ENCODE measurements around the gene FBXL16.
"Not testable (repeated sequence)": the region's sequence is repeated elsewhere in the genome, so short reads cannot be mapped to it uniquely, and the experiment has no call there.

Gene FBXL16

DNA sequence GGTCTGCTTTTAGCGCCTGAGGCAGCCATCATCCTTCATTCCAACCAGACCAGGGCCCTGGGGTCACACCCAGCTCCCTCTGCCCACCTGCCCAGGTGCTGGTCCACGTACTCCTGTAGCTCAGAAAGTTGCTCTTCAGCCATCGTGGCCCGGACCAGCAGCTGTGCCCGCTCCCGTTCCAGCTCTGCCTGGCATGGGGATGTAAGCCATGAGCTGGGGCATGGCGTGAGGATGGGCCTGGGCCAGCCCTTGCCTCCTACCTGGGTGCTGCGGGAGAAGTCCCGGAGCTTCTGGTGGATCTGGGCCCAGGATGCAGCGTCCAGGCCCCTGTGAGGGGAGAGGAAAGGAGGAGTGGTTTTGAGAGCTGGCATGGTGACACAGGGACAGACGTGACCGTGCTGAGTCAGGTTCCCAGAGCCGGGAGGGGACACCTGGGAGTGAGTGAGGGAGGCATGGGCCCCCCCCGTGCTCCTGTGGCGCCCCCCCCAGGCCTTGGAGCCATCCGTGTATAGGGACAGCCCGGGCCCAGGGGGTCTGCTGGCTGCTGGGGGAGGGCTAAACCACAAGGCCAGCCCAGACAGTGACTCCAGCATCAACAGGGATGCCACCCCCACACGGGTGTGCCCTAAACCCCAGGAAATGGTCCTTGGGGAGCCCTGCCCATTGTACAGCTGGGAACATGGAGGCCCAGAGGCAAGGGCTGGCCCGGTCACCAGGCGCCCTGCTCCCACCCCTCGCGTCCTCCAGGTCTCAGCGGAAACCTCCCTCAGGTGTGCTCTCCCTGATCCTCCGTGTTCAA lies 17.4 kb upstream of the FBXL16 start:
- DNase-seq = no peak

DNA sequence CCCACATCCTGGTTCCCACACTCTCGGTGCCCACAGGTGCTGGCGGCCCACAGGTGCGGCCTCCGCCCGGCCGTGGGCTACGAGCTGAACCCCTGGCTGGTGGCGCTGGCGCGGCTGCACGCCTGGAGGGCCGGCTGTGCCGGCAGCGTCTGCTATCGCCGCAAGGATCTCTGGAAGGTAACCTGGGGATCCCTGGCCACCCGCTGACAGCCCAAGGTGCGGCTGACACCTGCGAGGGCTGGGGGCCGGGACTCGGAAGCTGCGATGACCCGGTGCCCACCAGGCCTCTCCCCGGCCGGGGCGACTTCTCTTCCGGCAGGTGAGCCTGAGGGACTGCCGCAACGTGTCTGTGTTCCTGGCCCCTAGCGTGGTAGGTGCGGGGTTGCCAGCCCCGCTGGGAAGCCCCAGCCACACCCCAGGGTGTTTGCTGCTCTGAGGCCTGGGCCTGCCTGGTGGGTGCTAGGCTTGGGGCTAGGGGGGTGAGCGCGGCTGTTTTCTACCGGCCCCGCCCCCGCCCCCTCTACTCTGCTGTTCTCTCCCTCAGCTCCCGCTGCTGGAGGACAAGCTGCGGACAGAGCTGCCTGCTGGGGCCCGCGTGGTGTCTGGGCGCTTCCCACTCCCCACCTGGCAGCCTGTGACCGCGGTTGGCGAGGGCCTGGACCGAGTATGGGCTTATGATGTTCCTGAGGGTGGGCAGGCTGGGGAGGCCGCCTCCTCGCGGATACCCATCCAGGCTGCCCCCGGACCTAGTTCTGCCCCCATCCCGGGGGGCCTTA lies 16.4 kb upstream of the FBXL16 start:
- DNase-seq = no peak

DNA sequence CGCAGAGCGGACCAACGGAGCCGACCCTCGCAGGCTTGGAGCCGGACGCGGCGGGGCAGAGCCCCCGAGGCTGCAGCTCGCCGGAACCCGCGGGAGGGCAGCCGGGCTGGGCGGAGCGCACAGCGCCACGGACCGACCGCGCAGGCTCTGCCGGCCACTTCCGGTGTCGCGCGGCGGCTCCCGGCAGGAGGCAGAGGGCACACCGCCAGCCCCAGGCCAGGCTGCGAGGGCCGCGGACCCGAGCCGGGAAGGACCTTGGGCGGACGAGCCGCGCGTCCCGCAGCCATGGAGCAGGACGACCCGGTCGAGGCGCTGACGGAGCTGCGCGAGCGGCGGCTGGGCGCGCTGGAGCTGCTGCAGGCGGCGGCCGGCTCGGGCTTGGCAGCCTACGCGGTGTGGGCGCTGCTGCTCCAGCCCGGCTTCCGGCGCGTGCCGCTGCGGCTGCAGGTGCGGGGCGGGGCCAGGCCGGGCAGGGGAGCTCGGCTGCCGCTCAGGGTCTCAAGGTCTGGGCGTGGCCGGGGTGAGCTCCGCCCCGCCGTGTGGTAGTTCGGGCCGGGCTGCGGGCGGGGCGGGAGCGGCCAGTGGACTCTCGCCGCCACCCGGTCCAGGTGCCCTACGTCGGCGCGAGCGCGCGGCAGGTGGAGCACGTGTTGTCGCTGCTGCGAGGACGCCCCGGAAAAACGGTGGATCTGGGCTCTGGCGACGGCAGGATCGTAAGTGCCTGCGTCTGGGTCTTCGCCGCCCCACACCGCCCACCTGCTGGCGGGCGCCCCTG lies 15.6 kb upstream of the FBXL16 start, which contains the start of gene ANTKMT:
ANTKMT (plus strand) TSS at position 157 of the 775 bp plus-strand sequence; CDS start at position 286, 129 bp downstream.
- peak; percentile 57 for DNase-seq

DNA sequence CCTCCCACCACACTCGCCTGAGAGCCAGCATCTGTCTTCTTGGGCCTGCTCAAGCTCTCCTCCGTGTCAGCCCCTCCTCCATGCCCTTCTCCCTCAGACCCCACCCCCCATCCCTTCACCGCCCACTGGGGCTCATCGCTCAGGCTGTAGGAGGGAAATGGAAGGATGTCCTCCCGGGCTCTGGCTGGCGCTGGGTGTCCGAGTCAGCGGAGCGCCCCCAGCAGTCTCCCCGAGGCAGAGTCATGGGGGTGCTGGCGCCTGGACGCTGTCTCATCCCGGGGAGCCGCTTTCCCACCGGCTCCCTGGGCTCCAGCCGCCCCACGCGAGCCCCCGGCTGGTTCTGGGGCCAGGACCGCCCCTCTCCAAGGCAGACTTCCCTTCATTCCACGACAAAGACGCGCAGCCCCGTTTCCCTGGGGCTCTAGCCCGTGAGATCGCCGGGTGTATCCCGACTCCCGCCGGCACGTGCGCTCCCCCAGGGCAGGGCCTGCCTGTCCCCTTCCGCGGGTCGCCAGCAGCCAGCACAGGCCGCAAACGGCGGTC lies 14.9 kb upstream of the FBXL16 start:
- DNase-seq = no peak

DNA sequence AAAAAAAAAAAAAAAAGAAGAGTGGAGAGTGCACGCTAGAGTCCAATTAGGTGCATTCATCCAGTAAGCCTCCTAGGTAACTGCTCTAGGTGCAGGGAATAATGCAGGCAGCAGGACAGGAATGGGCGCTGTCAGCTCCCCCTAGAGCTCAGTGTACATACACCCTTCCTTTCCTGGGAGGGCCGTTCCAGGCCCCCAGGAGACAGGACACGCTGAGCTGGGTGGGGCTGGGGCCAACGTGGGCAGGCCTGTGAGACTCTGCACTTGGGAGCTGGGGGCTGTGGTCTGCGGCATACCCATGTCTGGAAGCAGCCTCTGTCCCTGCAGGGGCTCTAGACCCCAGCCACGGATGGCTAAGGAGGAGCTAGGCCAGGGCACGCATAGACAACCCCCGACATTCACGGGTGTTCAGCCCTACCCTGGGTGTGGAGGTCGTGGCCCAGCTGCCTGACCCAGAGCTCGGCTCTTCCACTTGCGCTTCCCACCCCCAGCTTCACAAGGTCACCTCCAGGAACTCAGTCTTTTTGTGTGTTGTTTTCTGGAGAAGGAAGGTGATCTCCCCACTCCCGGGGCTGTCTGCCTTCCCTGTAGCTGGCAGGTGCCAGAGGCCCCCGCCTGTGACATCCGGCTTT lies 14.3 kb upstream of the FBXL16 start:
- no peak for DNase-seq

DNA sequence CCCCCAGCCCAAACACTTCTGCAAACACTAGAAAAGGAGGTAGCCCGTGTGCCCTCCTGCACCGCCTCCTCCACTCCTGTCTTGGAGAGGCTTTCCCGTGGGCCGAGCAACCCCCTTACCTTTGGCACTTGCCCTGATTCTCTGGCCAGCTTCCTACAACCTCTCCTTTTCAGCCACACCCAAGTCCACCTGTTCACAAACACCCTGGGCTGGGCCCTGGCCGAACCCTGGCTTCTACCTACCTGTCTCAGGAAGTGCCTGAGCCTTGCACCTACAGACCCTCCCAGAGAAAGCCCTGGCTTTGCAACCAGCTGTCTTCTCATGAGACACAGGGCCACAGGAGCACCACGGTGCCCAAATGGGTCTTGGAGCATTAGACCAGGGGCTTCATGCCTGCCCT lies 13.3 kb upstream of the FBXL16 start:
- DNase-seq = no peak

DNA sequence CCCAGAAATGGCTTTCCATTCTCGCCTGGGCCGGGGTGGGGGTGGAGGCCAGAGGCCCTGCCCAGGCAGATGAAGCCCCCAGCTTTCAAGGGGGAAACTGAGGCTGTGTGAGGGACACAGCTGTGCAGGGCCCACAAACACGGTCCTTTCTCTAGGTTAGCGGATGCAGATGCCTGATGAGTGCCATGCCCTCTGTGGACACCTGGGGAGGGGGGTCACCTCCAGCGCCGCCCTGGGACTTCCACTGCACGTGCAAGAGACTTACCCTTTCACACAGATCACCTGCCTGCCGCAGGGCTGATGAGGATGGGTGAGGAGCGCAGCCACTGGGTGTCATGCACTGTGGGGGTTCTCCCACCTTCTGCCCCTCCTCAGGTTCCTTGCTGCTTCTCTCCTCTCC lies 12.8 kb upstream of the FBXL16 start:
- DNase-seq = no peak

DNA sequence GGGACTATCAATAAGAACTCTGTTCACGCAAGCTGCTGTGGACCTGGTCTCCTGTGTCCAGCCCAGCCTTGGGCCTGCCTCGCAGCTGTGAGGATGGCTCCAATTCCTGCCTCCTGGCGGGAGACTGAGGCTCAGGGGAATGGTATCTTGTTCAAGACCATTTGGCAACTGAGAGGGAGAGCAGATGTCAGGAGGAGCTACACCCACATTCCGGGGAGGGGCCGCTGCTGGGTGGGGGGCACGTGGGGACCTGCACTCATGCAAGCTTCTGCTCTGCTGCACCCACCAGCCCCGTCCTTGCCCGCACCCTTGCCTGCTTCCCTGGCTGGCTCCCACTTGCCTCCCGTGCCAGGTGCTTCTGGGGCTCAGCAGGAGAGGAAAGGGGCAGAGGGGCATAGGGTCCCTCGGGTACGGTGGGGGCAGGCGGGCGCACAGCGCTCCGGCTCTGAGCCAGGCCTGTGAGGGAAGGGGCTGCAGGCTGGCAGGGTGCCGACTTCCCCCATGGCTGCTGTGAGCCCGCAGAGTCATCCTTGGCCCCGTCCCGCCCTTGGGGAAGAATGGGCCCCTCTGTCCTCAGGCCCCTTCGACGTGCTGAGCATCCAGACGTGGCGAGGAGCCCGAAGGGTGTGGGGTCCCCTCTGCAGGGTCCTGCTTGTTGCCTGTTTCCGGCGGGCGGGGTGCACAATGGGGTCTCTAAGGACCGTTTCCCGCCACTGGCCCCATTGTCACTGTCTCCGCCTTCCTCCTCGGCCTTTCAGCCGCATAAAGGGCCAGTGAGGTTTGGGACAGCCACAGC lies 12.0 kb upstream of the FBXL16 start:
- no peak for DNase-seq

DNA sequence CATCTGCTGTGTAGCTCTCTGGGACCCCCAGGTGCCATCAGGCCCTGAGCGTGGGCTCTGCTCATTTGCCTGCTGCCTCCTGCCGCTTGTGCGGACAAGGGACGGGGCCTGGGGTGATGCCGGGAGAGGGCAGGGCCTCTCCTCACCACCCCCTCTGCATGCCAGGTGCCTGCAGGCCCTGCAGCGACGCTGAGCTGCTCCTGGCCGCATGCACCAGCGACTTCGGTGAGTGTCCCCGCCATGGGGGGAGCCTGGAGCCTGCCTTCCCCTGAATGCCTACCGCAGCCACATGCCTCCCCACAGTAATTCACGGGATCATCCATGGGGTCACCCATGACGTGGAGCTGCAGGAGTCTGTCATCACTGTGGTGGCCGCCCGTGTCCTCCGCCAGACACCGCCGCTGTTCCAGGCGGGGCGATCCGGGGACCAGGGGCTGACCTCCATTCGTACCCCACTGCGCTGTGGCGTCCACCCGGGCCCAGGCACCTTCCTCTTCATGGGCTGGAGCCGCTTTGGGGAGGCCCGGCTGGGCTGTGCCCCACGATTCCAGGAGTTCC lies 11.2 kb upstream of the FBXL16 start:
- DNase-seq = no peak

DNA sequence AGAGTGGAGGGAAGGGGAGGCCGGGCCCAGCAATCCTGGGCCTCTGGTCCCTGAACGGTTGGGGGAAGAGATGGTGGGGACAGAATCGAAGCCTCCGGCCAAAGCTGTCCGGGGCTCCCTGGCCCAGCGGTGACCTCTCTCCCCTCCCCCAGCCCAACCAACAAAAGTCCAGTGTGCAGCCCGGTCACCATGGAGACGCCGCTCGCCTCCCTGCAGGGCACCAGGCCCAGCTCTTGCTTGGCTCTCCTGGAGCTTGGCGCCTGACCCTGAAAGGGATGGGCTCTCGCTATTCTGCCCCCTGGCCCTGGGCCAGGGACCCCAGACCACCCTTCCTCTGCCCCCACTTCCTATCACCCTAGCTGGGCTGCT lies 10.6 kb upstream of the FBXL16 start:
- no peak for DNase-seq

DNA sequence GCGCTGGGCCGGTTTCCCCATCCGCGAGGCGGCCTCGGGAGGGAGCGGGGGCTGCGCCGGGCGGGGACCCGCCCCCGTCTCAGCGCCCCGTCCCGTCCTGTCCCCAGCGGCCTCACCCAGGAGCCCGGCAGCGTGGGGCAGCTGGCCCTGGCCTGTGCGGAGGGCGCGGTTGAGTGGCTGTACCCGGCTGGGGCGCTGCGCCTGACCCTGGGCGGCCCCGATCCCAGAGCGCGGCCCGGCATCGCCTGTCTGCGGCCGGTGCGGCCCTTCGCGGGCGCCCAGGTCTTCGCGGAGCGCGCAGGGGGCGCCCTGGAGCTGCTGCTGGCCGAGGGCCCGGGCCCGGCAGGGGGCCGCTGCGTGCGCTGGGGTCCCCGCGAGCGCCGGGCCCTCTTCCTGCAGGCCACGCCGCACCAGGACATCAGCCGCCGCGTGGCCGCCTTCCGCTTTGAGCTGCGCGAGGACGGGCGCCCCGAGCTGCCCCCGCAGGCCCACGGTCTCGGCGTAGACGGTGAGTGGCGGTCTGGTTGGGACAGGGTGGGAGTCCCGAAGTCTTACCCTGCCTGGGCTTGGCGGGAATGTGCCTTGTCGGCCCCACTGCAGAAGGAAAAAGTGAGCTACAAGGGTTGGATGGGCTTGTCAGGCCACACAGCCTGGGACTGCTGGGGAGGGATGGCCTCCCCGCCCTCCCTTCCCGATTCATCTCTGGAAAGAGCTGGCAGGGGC lies 10.0 kb upstream of the FBXL16 start:
- DNase-seq = no peak

DNA sequence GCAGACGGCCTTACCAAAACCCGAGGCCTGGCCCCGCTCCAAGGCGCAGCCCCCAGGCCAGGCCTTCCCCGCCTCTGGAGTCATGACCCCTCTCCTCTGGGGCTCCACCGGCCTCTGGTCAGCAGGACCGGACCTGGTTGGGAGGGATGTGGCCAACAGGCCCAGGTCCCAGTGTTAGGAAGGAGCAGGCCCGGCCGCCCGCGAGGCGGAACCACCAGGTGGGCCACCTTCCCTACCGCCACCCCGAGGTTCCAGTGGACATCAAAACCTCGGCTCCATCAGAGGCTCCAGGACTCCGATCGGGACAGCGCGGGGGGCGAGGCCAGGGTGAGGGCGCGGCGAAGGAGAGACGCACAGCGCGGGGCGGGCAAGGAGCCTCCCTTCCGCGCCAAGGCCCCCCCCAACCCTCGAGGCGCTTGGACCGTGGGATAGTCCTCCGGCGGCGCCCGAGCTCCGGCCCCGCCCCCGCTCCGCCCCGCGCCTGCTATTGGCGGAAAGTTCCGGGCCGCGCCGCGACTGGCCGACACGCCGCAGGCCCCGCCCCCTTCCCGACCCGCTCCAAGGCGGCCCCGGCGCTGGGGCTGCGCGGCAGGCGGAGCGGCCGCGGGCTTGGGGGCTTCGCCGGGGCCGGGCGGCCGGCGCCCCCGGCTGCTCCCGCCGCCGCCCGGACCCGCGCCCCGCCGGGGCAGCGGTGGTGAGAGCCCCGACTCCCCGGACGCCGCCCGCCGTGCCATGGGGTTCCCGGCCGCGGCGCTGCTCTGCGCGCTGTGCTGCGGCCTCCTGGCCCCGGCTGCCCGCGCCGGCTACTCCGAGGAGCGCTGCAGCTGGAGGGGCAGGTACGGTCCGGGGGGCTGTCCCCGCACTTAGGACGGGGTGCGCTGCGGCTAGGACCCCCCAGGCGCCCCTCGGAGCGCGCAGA lies 9.2 kb upstream of the FBXL16 start, which contains the start of gene METRN:
METRN (plus strand) TSS at position 561 of the 919 bp plus-strand sequence; CDS start at position 733, 172 bp downstream.
- DNase-seq = peak; percentile 41

DNA sequence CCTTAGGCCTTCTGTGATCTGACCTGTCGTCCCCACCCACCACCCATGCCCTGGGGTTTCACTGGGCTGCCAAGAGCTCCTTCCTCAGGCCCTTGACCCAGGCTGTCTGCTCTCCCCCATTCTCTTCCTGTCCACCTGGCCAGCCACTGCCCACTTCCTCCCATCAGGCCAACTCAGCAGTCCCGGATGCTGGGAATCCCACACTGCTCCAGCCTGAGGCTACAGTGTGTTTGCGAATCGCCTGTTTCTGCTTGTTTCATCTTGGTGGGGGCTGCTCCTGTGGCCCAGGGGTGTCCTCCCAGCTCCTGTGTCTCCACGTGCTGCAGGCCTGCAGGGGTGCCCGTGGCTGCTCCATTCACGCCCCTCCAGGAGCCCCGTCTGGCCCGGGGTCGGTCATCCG lies 8.5 kb upstream of the FBXL16 start:
- no peak for DNase-seq

DNA sequence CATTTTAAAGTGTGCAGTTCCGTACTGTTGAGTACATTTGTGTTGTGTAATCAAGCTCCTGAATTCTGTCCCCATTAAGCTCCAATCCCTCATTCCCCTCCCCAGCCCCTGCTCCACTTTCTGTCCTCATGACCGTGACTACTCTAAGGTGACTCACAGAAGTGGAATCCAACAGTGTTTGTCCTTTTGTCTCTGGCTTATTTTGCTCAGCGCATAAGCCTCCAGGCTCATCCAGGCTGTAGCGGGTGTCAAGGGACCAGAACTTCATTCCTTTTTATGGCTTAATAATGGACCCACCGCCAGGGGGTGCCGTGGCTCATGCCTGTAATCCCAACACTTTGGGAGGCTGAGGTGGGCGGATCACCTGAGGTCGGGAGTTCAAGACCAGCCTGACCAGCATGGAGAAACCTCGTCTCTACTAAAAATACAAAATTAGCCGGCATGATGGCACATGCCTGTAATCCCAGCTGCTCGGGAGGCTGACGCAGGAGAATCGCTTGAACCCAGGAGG lies 7.2 kb upstream of the FBXL16 start:
- not testable (repeated sequence) for DNase-seq

DNA sequence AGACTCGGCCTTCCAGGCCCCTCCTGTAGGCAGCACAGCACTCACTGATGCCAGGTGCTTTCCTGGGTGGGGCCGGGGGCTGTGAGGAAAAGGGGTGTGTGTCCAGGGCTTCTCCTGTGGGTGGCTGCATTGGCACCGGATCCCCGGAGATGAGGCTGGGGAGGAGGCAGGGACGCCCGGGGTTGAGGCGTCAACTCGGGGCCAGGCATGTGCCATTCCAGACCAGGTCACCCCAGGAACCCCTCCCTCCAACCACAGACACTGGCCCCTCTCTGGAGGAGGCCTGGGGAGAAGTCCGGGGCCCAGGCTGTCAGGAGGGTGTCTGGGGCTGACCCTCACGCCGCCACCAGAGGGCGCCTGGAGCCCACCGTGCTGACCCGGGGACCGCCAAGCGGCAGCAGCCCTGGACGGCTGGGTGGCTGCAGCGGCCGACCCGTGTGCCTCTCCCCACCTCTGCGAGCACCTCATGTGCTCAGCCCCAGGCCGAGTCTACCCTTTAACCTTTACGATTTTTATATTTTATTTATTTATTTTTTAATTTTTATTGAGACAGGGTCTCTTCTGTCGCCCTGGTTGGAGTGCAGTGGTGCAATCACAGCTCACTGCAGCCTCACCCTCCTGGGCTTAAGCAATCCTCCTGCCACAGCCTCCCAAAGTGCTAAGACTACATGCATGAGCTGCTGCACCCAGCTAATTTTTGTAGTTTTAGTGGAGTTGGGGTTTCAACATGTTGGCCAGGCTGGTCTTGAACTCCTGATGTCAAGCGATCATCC lies 6.1 kb upstream of the FBXL16 start:
- DNase-seq = peak; percentile 24

DNA sequence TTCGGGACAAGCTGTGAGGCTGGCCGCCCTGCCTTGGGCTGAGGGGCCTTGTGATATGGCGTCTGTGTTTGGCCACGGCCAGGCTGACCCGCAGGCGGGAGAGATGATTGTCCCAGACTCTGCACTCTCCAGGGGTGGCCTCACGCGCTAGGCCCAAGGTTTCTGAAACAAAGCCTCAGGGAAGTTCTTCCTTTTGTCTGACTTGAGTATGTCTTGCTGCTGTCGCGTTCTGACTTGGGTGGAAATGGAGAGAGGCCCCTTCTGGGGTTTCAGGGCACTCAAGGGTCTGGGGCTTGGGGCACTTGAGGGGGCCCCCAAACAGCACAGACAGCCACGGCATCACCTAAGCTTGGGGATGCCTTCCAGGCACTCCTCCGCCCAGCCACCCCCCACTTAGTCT lies 5.5 kb upstream of the FBXL16 start:
- no peak for DNase-seq

DNA sequence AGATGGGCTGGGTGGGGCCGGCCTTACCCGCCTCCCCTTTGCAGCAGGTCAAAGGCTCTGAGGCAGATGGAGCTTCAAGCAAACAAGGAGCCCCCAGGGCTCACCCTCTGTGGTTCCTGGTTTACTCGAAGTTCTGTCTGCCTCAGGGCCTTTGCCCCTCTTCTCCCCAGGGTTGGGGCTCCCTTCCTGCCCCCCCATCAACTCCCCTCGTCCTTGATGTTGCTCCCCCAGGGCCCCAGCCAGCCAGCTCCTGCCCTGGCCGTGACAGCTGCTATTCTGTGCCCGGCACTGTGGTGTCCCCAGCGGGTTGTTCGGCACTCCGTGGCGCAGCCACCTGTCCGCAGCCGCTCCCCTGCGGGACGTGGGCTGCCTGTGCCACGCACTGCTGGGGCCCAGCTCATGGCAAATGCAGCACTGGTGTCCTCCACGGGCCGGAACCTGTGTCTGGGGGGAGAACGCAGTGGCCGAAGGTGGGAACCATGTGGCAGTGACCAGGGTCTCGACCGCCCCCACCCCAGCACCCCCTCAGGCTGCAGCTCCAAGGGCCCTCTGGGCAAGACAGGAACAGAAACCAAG lies 5.0 kb upstream of the FBXL16 start:
- DNase-seq = no peak

Data from NCI-H1105 (cell line).